Fibroblast of skin of right biceps (primary cell): ENCODE measurements around the gene NUCKS1.

Experiments used
- DNase-seq: peaks from one replicate; pipeline ENCODE4 v3.0.0-alpha.2; 2013

The NUCKS1 gene, protein sequence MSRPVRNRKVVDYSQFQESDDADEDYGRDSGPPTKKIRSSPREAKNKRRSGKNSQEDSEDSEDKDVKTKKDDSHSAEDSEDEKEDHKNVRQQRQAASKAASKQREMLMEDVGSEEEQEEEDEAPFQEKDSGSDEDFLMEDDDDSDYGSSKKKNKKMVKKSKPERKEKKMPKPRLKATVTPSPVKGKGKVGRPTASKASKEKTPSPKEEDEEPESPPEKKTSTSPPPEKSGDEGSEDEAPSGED

GRCh38 chr1:205750138-205751035 is at the start of gene NUCKS1:
Gene NUCKS1 (minus strand): TSS chr1:205750182. CDS start chr1:205749973, 209 bp downstream.
- peak; percentile 100 for DNase-seq

DNA sequence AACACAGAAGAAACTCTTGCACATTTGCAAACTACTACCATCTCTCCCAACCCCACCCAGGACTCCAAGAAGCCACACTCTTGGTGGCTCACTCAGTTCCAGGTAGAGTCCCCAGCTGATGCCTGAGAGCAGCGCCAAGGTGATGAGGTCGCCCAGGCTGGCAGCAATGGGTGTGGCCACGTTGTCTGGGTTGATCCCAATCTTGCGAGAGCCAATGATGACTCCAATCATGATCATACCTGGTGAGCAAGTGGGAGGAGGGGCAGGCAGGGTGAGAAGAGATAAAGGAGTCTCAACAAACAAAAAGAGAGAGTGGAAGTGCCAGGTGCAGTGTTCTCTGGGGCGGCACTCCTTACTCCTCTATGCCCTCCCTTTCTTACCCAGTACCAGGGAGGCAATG is 48.6 kb upstream of the NUCKS1 start:
- DNase-seq = no peak

DNA sequence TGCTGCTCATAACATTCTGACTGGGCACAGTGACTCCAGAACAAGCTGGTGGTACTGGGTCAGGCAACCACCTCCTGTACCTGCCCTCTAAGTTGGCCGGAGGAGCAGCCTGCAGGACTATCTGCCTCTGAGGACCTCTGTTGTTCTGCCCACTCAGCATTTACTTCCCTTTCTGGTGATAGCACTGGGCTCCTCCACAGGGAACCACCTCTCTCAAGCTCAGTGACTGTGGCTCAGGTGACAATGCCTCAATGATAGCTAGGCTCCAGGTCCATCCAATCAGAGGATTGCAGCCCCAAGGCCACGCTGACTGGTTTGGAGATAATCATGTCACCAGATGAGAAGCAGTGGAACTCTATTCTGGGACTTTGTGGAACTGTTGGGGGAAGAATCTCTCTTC is 47.2 kb upstream of the NUCKS1 start:
- DNase-seq = no peak

- DNase-seq = no peak
Measured at GRCh38 chr1:205794011-205794730, 44.2 kb upstream of the NUCKS1 start.

- no peak for DNase-seq
Measured at GRCh38 chr1:205792961-205793673, 43.1 kb upstream of the NUCKS1 start.

DNA sequence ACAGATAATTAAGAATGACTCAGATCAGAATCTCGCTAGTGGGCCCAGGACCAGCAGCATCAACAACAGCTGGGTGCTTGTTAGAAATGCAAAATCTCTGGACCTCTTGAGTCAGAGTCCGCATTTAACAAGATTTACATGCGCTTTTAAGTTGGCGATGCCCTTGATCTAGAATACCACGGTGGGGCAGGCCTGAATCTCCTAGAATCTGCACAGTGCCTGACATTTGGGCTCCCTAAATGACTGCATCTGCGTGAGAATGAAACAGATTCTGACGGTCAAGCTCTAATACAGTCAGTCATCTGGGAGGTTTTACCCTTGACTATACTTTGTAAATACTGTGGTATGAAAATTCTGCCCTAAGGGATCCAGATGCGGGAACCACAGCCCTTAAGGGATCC is 42.5 kb upstream of the NUCKS1 start:
- no peak for DNase-seq

DNA sequence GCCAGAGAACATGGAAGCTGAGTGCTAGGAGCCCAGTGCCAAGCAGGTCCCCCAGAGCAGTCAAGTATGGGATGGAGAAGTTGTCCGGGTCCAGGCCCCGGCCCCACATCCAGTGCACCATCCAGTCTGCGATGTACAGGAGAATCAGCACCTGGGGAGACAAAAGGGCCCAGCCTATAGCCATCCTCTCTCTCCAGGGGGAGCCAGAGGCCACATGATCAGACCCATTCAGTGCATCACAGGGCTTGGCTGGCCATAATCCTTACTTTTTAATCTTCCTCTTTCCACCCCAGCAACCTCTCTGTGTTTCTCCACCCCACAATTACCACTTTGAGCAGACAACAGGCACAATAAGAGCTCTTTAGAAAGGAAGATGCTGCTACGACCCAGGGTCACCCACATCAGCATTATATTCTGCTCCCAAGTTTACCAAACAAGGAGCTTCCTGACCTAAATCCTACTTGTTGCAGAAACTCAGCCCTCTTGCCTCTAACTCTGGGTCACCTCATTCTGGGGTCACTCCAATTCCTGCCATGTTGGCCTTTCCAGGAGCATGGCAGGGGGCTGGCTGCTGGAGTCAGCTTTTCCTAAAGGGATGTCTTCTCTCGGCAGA is 41.7 kb upstream of the NUCKS1 start:
- peak; percentile 50 for DNase-seq

DNA sequence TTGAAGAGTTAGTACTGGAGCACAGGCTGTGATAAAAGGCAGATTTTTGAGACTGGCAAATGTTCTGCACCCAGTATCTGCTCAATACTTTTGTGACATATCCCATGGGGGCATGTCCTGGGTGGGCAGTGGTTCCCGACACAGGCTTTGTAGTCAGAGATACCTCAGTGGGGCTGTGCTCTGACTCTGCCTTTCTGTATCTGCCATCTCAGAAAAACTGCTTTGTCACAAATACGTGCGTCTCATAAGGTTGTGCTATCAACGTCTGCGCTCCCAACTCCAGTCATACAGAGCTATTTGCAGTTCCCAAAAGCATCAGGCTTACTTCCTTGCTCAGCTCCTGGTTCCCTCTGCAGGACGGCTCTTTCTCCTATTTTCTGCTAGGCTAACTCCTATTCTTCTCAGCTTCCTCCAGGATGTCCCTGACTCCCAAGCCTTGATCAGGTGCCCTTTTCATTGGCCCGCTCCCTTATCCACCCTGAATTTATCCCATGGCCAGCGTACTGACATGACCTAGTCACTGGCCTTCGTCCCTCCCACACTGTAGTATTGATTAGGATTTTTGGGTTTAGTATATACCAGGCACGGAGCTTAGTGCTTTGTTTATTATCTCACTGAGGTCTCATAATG is 37.4 kb upstream of the NUCKS1 start:
- no peak for DNase-seq

- no peak for DNase-seq
Measured at GRCh38 chr1:205786601-205787000, 36.6 kb upstream of the NUCKS1 start.

DNA sequence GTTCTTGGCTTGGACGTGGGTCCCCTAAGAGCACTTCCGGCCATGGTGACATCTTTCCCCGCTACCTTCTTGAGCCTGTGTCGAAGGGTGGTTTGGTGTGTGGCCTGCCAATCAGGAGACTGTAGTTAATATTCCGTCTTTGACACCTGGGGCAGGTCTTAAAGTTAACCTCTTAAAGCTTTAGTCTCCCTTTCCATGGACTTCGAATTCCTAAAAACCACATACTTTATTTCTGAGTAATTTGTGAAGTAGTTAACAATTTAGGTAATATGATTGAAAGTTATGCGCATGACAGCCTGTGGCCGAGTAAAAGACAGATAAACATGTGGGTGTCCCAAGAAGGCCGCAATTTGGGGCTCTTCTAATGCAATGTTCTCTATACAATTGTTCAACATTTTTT is 35.5 kb upstream of the NUCKS1 start:
- DNase-seq = no peak

DNA sequence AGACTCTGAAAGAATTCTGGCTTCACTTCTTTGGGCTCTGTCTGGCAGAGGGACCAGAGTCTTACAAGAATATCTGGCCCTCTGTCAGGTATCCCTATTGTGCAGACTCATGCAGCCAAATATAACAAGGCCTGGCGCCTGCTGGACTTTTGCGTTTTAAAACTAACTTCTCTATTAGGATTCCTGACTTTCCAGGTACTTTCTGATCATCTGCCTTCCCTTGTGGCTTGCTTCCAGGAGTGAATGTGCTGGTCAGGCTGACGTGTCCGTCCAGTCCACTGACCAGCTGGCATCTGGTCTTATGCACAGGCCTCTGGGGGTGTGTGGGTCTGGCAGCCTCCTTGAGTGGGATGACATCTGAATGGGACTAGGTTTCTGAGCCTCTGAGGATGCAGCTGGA is 33.9 kb upstream of the NUCKS1 start:
- no peak for DNase-seq

- DNase-seq = no peak
Measured at GRCh38 chr1:205783433-205783795, 33.4 kb upstream of the NUCKS1 start.

- no peak for DNase-seq
Measured at GRCh38 chr1:205782627-205783432, 32.8 kb upstream of the NUCKS1 start.

DNA sequence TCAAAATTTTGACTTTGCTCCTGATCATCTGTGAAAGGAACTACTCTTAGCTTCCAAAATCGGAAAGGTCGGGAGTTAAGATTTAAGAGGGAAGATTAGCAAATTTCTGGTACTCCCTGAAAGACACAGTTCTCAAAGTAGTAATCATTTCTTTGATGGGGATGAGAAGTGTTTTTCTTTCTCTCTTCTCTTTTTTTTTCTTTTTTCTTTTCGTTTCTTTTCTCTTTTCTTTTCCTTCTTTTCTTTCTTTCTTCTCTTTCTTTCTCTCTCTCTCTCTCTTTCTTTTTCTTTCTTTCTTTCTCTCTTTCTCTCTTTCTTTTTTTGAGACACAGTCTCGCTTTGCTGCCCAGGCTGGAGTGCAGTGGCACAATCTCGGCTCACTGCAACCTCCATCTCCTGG is 30.4 kb upstream of the NUCKS1 start:
- no peak for DNase-seq

- no peak for DNase-seq
Measured at GRCh38 chr1:205777994-205778393, 28.0 kb upstream of the NUCKS1 start.

DNA sequence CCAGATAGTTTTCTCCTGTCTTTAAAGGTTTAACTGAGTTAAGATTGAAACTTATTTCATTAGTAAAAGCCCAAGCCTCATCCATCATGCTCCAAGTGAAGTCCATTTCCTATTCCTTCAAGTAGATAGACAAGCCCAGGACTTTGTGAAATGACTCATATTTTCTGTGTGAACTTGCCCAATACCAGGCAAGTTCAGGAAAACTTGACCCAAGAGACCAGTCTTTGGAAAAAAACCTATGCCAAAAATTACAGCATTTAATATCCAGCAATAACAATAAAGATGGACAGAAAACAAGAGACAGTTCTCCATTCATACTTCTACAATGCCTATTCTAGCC is 25.7 kb upstream of the NUCKS1 start:
- peak; percentile 49 for DNase-seq

DNA sequence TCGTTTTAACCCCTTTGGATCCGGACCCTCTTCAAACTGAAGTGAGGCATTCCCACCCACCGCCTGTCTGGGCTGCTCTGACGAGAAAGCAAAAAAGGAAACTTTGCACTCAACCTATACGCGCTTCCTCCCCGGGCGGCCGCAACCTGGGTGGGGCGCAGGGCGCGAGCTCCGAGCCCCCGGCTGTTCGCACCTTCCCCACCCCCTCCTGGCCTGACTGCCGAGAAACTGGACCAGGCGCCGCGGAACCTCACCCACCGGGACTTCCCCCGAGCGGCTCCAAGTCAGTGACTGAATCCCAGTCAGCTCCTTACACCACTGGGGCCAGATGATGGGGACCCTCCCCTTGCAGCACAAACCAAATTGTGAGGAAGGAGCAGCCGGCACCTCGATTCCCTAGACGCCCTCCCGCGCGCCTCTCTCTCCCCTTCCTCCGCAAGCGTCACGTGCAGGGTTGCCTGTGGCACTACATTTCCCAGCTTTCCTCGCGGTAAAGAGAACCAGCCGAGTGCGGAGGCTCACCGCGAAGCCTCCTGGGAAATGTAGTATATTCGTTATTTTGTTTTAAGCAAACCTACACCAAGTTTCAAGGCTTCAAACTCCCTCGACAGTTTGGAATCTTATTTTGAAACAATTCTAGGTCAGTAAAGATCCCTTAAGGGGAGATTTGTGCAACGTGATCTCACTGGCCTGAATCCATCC is 25.2 kb upstream of the NUCKS1 start, which contains the start of gene RAB29:
TSS of gene RAB29 (minus strand) at position 468 of the 702 bp plus-strand sequence. CDS start 526 bp downstream, outside the sequence.
- DNase-seq = peak; percentile 77

GRCh38 chr1:205774198-205775014 is 24.4 kb upstream of the NUCKS1 start:
- no peak for DNase-seq

DNA sequence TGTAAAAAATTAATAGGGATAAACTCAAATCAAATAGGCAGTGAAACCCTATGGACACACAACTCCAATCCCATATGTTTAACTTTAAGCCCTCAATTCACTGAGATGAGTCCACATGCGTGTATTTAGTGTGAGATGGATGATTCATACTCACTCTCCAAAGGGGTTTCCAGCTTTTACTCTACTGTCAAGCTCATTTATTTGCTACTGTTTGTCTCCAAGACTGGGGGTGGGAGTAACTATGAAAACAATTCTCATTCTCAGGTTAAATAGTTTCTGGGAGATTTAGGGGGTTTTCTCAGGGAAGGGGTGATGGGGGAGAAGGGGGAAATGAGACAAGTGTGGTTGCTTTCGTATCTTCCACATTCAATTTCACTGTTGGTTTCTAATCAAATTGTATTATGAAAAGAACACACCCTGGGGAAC is 22.6 kb upstream of the NUCKS1 start:
- peak; percentile 54 for DNase-seq

- no peak for DNase-seq
Measured at GRCh38 chr1:205770618-205771017, 20.6 kb upstream of the NUCKS1 start.
